Embryonic facial prominence (tissue), 1 donor: ENCODE measurements around the gene SLC19A1.
"Not testable (repeated sequence)": the region's sequence is repeated elsewhere in the genome, so short reads cannot be mapped to it uniquely, and the experiment has no call there.

Experiments used
- DNase-seq: peaks from one replicate; pipeline ENCODE4 v3.0.0-alpha.2; 2016; ENCODE audit errors: extremely low spot score

The SLC19A1 gene

GRCh38 chr21:45533361-45533845 lies 8.8 kb downstream of the SLC19A1 start:
- DNase-seq, result no peak

DNA sequence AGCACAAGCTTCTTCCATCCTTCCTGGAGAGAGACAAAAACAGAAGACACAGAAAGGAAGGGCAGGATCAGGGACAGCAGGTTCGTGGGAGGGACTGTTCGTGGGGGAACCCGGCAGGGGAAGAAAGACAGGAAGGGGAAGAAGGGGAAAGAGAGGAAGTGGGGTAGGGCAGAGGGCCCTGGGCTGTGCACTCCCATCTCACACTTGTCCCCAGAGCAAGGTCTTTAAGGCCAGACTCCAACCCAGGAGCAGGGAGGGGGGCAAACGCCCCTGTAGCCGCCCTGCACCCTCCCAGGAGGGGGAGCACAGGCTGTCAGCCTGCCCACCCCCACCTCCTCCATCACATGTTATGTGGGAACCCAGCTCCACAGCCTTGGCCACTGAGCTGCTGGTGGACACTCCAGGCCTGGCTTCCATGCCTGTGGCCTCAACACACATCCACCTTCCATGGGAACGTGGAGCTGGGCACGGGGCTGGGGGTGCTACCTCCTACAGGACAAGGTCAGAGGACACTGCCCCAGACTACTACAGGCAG lies 9.3 kb downstream of the SLC19A1 start:
- no peak for DNase-seq

DNA sequence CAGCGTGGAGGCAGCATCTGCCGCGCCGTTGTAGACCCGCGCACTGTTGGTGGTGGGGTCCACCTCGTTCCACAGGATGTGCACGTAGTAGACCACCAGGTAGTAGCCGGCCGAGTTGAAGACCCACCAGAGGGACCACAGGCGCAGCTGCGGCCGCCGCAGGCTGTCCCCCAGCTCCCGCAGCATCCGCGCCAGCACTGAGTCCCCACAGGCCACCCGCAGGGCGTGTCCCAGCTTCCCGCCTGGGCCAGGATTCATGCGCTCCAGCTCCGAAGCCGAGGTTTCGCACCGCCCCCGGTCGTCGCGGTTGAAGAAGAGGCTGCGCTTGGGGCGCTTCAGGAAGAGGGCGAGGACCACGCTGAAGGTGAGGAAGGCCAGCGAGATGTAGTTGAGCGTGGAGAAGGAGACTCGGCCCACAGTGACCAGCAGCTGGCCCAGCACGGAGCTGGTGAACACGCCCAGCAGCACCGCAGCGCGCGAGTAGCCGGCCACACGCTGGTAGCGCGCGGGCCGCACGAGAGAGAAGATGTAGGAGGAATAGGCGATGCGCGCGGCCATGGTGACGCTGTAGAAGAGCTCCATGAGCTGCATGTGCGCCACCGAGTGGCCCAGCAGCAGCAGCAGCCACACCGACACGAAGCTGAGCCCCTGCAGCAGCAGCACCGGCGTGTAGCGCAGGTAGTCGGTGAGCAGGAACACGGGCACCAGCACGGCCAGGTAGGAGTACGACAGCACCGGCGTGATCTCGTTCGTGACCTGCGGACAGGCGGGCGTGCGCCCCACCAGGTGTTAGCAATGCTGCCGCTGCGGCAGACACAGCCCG lies 10.6 kb downstream of the SLC19A1 start:
- DNase-seq, result no peak

DNA sequence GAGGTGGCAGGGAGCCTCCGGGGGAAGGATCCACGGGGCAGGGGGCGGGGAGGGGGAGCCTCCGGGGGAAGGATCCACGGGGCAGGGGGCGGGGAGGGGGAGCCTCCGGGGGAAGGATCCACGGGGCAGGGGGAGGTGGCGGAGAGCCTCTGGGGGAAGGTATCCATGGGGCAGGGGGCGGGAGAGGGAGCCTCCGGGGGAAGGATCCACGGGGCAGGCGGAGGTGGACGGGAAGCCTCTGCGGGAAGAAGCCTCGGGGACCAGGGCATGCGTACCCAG lies 11.2 kb downstream of the SLC19A1 start:
- DNase-seq, result not testable (repeated sequence)

GRCh38 chr21:45530423-45531113 lies 11.7 kb downstream of the SLC19A1 start:
- DNase-seq, result no peak

GRCh38 chr21:45529785-45530422 lies 12.3 kb downstream of the SLC19A1 start:
- no peak for DNase-seq

- no peak for DNase-seq
These were observed 13.1 kb downstream of the SLC19A1 start for GRCh38 chr21:45528981-45529784.

DNA sequence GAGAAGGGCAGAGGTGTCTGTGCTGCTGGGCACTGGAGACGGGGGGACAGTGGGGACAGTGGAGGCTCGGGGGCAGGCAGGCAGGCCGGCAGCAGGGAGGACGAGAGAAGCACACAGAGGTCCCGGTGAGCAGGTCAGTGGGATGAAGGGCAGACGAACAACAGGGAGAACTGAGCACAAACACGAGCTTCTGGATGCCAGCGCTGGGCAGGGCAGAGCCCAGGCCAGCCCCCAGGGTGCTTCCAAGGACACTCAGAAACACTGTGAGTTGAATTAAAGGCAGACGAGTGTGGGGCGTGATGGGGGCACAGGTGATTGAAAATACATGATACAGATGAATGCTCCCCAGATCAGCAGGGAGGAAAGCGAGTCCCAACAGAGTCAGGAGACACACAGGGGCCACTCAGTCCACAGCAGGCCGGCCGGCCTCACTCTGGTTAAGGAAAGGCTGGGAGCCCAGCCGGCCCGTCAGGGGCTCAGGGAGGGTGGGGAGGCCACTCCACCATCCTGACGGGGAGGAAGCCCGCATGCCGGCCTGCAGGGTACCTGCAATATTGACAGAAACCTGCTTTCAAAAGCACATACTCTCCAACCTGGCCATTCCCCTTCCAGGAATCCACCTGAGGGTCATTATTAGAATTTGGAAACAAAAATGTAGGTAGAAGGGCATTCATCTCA lies 14.1 kb downstream of the SLC19A1 start:
- DNase-seq, result no peak

- DNase-seq, result not testable (repeated sequence)
These were observed 14.9 kb downstream of the SLC19A1 start for GRCh38 chr21:45527151-45527999.

- DNase-seq, result no peak
These were observed 16.3 kb downstream of the SLC19A1 start for GRCh38 chr21:45525910-45526306.

- DNase-seq, result no peak
These were observed 16.9 kb downstream of the SLC19A1 start for GRCh38 chr21:45525153-45525909.

GRCh38 chr21:45524756-45525152 lies 17.5 kb downstream of the SLC19A1 start:
- no peak for DNase-seq

- no peak for DNase-seq
These were observed 18.7 kb downstream of the SLC19A1 start for GRCh38 chr21:45523411-45524101.

- DNase-seq, result no peak
These were observed 19.3 kb downstream of the SLC19A1 start for GRCh38 chr21:45522986-45523385.

- no peak for DNase-seq
These were observed 19.9 kb downstream of the SLC19A1 start for GRCh38 chr21:45522381-45522780.

- DNase-seq, result no peak
These were observed 21.0 kb downstream of the SLC19A1 start for GRCh38 chr21:45521241-45521640.

DNA sequence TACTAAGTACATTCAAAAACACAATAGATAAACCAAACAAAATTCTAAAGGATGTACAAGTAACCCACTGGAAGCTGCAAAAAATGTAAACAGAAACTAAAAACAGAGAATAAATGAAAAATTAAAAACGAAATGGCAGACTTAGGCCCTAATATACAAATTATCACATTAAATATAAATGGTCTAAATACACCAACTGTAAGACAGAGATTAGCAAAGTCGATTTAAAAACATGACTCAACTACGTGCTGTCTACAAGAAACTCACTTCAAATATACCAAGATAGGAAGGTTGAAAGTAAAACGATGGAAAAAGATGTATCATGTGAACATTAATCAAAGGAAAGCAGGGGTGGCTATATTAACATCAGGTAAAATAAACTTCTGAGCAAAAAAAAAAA lies 23.1 kb downstream of the SLC19A1 start:
- no peak for DNase-seq

- no peak for DNase-seq
These were observed 23.5 kb downstream of the SLC19A1 start for GRCh38 chr21:45518742-45519141.
